ENCODE data around the gene CCDC152. TPM values are rescaled to one million over a fixed set of nuclear protein-coding genes. Genes with fewer than 3 reads are reported as not detected.

CCDC152 gene
- total and polyA plus RNA-seq, 2 donors (not counting 3 experiments of a cell fraction or from before 2014, with no cell fraction given), result 0.48 to 2.8 TPM

Other genes starting within 250 kb of the CCDC152 start
- 1.5 TPM in 1 of 2 replicates, not detected in the other for gene SELENOP, start 55.1 kb downstream of the CCDC152 start, total RNA-seq
- 0.22 and 0.35 TPM in 2 replicates for gene SELENOP, start 55.1 kb downstream of the CCDC152 start, polyA plus RNA-seq